ENCODE data around the gene TANK. TPM values are rescaled to one million over a fixed set of nuclear protein-coding genes. Genes with fewer than 3 reads are reported as not detected.

TANK gene
- total and polyA plus RNA-seq, 2 of the 13 experiments (the other 11 are each of a cell fraction or from before 2014, with no cell fraction given), result 66.9 to 96.1 TPM

- TF ChIP-seq MAF1 (CRISPR knock-in tag; IDR thresholded peaks at IDR 0.05; ENCODE audit: borderline replicate concordance) (no peak), CSRNP2 (CRISPR knock-in tag; conservative IDR thresholded peaks at IDR 0.05; ENCODE audit: low read depth) (no peak), ISX (CRISPR knock-in tag; conservative IDR thresholded peaks at IDR 0.05) (no peak), ZZZ3 (CRISPR knock-in tag; IDR thresholded peaks at IDR 0.05; ENCODE audit: borderline replicate concordance) (no peak), ARNT2 (CRISPR knock-in tag; IDR thresholded peaks at IDR 0.05; ENCODE audit: low read depth) (no peak), ZNF235 (CRISPR knock-in tag; IDR thresholded peaks at IDR 0.05; ENCODE audit: borderline replicate concordance) (no peak), RELA (CRISPR knock-in tag; IDR thresholded peaks at IDR 0.05) (no peak), WIZ (CRISPR knock-in tag; IDR thresholded peaks at IDR 0.05) (no peak; the same call in 1 of the 2 replicates), ZBTB44 (CRISPR knock-in tag; IDR thresholded peaks at IDR 0.05) (no peak), KDM2A (CRISPR knock-in tag; IDR thresholded peaks at IDR 0.05; ENCODE audit: borderline replicate concordance, low read depth) (no peak), RORA (CRISPR knock-in tag; IDR thresholded peaks at IDR 0.05) (0 out of 2 replicates have a peak, but pooled peaks have one; percentile 27), ZNF780A (CRISPR knock-in tag; IDR thresholded peaks at IDR 0.05) (no peak), HOXD1 (CRISPR knock-in tag; IDR thresholded peaks at IDR 0.05) (no peak), ZNF691 (CRISPR knock-in tag; IDR thresholded peaks at IDR 0.05; ENCODE audit: borderline replicate concordance, low read depth) (no peak), HNF4G (IDR thresholded peaks at IDR 0.05; ENCODE audit: borderline replicate concordance, low read depth, low read length) (peak; percentile 80; the same call in 1 of the 2 replicates), HNF4G (CRISPR knock-in tag; IDR thresholded peaks at IDR 0.05; ENCODE audit: borderline replicate concordance, low read depth) (no peak), ZNF724P (CRISPR knock-in tag; IDR thresholded peaks at IDR 0.05; ENCODE audit: borderline replicate concordance) (no peak)
- TF ChIP-seq, protein P1, sequence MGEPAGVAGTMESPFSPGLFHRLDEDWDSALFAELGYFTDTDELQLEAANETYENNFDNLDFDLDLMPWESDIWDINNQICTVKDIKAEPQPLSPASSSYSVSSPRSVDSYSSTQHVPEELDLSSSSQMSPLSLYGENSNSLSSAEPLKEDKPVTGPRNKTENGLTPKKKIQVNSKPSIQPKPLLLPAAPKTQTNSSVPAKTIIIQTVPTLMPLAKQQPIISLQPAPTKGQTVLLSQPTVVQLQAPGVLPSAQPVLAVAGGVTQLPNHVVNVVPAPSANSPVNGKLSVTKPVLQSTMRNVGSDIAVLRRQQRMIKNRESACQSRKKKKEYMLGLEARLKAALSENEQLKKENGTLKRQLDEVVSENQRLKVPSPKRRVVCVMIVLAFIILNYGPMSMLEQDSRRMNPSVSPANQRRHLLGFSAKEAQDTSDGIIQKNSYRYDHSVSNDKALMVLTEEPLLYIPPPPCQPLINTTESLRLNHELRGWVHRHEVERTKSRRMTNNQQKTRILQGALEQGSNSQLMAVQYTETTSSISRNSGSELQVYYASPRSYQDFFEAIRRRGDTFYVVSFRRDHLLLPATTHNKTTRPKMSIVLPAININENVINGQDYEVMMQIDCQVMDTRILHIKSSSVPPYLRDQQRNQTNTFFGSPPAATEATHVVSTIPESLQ (CRISPR knock-in tag; conservative IDR thresholded peaks at IDR 0.05), result no peak
- TF ChIP-seq, protein P2, sequence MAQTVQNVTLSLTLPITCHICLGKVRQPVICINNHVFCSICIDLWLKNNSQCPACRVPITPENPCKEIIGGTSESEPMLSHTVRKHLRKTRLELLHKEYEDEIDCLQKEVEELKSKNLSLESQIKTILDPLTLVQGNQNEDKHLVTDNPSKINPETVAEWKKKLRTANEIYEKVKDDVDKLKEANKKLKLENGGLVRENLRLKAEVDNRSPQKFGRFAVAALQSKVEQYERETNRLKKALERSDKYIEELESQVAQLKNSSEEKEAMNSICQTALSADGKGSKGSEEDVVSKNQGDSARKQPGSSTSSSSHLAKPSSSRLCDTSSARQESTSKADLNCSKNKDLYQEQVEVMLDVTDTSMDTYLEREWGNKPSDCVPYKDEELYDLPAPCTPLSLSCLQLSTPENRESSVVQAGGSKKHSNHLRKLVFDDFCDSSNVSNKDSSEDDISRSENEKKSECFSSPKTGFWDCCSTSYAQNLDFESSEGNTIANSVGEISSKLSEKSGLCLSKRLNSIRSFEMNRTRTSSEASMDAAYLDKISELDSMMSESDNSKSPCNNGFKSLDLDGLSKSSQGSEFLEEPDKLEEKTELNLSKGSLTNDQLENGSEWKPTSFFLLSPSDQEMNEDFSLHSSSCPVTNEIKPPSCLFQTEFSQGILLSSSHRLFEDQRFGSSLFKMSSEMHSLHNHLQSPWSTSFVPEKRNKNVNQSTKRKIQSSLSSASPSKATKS (CRISPR knock-in tag; IDR thresholded peaks at IDR 0.05), result no peak
Observed at GRCh38 chr2:161115605-161116380, 44.4 kb upstream of the TANK start (continued).

Data from HepG2 (cell line).